Activated T-helper 1 cell treated with anti-CD3 and anti-CD28 coated beads, Interleukin-2, amount 50 U/mL, for 16 hours (primary cell): ENCODE results near the gene TNIK.

Experiments
- DNase-seq, 2 donors: peaks; one replicate each; pipeline ENCODE4 v3.0.0-alpha.2; 2020; ENCODE audit warnings: low read depth in 1 of 2, low spot score in 1 of 2

Gene TNIK

GRCh38 chr3:171058058-171058457 lies 402.1 kb downstream of the TNIK start:
- DNase-seq: no peak

GRCh38 chr3:171057072-171057471 lies 403.1 kb downstream of the TNIK start:
- DNase-seq: no peak

- no peak for DNase-seq
Observed at GRCh38 chr3:171056528-171056927, 403.7 kb downstream of the TNIK start.

- DNase-seq: no peak
Observed at GRCh38 chr3:171055336-171056178, 404.6 kb downstream of the TNIK start.

GRCh38 chr3:171054921-171055320 lies 405.3 kb downstream of the TNIK start:
- DNase-seq: no peak

GRCh38 chr3:171054231-171054630 lies 406.0 kb downstream of the TNIK start:
- DNase-seq: no peak

- no peak for DNase-seq
Observed at GRCh38 chr3:171049861-171050444, 410.3 kb downstream of the TNIK start.

- DNase-seq: no peak
Observed at GRCh38 chr3:171046760-171047159, 413.4 kb downstream of the TNIK start.

GRCh38 chr3:171044835-171045793 lies 415.1 kb downstream of the TNIK start:
- no peak for DNase-seq

GRCh38 chr3:171044384-171044783 lies 415.8 kb downstream of the TNIK start:
- DNase-seq: no peak

GRCh38 chr3:171039674-171040073 lies 420.5 kb downstream of the TNIK start:
- DNase-seq: no peak

GRCh38 chr3:171038342-171038741 lies 421.9 kb downstream of the TNIK start:
- DNase-seq: no peak

GRCh38 chr3:171028779-171029232 lies 431.4 kb downstream of the TNIK start:
- DNase-seq: no peak

- DNase-seq: peak; percentile 1 to 6
Observed at GRCh38 chr3:171028025-171028778, 432.0 kb downstream of the TNIK start.

GRCh38 chr3:171026597-171027293 lies 433.5 kb downstream of the TNIK start, which contains the start of gene SLC2A2:
SLC2A2 (minus strand) TSS chr3:171026720; CDS start chr3:171026670, 50 bp downstream.
- DNase-seq: no peak

GRCh38 chr3:171023566-171023965 lies 436.6 kb downstream of the TNIK start:
- DNase-seq: no peak

GRCh38 chr3:171021377-171021776 lies 438.8 kb downstream of the TNIK start:
- DNase-seq: no peak

GRCh38 chr3:171018156-171018935 lies 441.9 kb downstream of the TNIK start:
- DNase-seq: no peak
